PC-9 (cell line): Measurements from ENCODE around the gene CASKIN1.

Source experiments
- EZH2 ChIP-seq: fragments of 200-600 bp; sonication (generic); IDR thresholded peaks from 2 replicates; pipeline ENCODE4 v1.8.0; 2017; ENCODE audit warnings: antibody characterized with exemption, low read depth
- TF ChIP-seq, protein P1 (sequence below): fragments of 200-600 bp; sonication (generic); conservative IDR thresholded peaks from 2 replicates; pipeline ENCODE4 v1.6.1; 2017; ENCODE audit warnings: mixed run types, antibody characterized with exemption, mild to moderate bottlenecking, moderate library complexity

DNA sequence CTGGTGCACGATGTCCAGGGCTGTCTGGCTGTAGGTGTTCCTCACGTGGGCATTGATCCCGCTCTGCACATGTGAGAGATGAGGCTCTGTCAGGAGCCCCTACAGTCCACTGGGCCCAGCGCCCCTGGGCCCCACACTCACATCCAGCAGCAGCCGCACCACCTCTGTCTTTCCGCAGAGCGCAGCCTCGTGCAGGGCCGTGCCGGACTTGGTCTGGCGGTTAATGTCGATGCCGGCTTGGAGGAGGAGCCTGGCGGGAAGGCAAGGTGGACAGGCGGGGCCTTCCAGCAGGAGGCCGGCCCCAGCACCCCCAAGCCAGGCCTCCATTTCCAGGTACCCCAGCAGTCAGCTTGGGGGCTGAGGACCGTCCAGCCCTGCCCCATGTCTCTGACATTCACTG lies 9.2 kb downstream of the CASKIN1 start:
- TF ChIP-seq, protein P1, sequence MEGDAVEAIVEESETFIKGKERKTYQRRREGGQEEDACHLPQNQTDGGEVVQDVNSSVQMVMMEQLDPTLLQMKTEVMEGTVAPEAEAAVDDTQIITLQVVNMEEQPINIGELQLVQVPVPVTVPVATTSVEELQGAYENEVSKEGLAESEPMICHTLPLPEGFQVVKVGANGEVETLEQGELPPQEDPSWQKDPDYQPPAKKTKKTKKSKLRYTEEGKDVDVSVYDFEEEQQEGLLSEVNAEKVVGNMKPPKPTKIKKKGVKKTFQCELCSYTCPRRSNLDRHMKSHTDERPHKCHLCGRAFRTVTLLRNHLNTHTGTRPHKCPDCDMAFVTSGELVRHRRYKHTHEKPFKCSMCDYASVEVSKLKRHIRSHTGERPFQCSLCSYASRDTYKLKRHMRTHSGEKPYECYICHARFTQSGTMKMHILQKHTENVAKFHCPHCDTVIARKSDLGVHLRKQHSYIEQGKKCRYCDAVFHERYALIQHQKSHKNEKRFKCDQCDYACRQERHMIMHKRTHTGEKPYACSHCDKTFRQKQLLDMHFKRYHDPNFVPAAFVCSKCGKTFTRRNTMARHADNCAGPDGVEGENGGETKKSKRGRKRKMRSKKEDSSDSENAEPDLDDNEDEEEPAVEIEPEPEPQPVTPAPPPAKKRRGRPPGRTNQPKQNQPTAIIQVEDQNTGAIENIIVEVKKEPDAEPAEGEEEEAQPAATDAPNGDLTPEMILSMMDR, result no peak
- no peak for TF ChIP-seq EZH2
